Endothelial cell of umbilical vein (primary cell): Measurements from ENCODE around the gene THEM4.

ENCODE experiments used
- EZH2 ChIP-seq: IDR thresholded peaks from 2 replicates; pipeline ENCODE4 v1.6.1; 2012; ENCODE audit warnings: borderline replicate concordance, low read depth, mild to moderate bottlenecking, moderate library complexity, low read length, inconsistent platforms; ENCODE audit not compliant: severe bottlenecking
- FOS ChIP-seq: IDR thresholded peaks from 2 replicates; pipeline ENCODE4 v1.6.1; 2011; ENCODE audit warnings: mild to moderate bottlenecking, low read length, moderate library complexity, borderline replicate concordance; ENCODE audit not compliant: insufficient read depth
- POLR2A ChIP-seq: IDR thresholded peaks from 2 replicates; pipeline ENCODE4 v1.6.1; 2012; ENCODE audit warnings: low read depth, mild to moderate bottlenecking, control low read depth, low read length
- POLR2AphosphoS5 ChIP-seq: IDR thresholded peaks from 2 replicates; pipeline ENCODE4 v1.6.1; 2012; ENCODE audit warnings: low read depth, mild to moderate bottlenecking, control low read depth, low read length, moderate library complexity; ENCODE audit not compliant: insufficient read depth
- TF ChIP-seq, protein P1 (sequence below), 2 donors: IDR thresholded peaks; 1 replicate in 1 of 2; 2 replicates in 1 of 2; pipeline ENCODE4 v1.5.1; 2011; ENCODE audit warnings: low read length in 2 of 2, mild to moderate bottlenecking in 2 of 2, moderate library complexity in 2 of 2, control low read depth in 1 of 2, inconsistent platforms in 1 of 2, low read depth in 1 of 2; ENCODE audit not compliant: insufficient read depth in 1 of 2; ENCODE audit errors: extremely low read depth in 1 of 2
- TF ChIP-seq, protein P2 (sequence below): IDR thresholded peaks from 2 replicates; pipeline ENCODE4 v1.6.1; 2011; ENCODE audit not compliant: insufficient read depth, insufficient read length

DNA sequence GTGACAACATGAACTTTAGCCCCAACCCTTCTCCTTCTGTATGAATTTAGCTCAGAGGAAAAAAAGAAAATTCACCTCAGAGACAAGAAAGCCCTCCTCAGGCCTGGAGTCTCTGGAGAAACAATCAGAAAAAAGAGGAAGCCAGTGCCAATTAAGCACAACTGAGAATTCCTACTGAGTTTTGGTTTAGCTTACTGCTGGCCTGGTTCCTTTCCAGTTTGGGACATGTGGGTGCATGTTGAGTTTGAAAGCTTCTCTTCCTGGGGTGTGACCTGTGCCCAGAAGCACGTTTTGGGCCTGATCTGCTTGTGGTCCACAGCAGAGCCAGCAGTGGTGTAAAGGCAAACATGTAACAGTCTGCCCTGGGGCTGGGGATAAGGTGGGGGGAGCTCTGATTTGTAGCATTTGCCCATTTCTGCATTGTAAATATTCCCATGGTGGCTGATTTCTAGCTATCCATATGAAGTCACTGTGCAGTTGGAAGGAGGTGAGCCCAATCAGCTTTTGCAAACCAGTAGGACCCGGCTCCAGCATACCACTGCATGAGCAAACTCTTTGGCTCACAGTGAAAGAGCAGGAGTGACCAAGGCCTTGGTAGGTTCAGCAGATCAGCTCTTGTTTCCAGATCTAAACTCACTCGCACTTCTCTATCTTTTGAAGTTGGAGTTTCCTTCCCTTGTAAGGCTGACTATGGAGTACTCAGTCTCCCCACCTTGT is 51.1 kb downstream of the THEM4 start:
- TF ChIP-seq, protein P1, sequence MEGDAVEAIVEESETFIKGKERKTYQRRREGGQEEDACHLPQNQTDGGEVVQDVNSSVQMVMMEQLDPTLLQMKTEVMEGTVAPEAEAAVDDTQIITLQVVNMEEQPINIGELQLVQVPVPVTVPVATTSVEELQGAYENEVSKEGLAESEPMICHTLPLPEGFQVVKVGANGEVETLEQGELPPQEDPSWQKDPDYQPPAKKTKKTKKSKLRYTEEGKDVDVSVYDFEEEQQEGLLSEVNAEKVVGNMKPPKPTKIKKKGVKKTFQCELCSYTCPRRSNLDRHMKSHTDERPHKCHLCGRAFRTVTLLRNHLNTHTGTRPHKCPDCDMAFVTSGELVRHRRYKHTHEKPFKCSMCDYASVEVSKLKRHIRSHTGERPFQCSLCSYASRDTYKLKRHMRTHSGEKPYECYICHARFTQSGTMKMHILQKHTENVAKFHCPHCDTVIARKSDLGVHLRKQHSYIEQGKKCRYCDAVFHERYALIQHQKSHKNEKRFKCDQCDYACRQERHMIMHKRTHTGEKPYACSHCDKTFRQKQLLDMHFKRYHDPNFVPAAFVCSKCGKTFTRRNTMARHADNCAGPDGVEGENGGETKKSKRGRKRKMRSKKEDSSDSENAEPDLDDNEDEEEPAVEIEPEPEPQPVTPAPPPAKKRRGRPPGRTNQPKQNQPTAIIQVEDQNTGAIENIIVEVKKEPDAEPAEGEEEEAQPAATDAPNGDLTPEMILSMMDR (IDR thresholded peaks at IDR 0.05; ENCODE audit: extremely low read depth in 1 of 2, insufficient read depth in 1 of 2, low read depth in 1 of 2, low read length in 2 of 2) = no peak
- no peak for TF ChIP-seq POLR2A
- TF ChIP-seq POLR2AphosphoS5 = no peak
- no peak for TF ChIP-seq EZH2
- no peak for TF ChIP-seq FOS
- TF ChIP-seq, protein P2, sequence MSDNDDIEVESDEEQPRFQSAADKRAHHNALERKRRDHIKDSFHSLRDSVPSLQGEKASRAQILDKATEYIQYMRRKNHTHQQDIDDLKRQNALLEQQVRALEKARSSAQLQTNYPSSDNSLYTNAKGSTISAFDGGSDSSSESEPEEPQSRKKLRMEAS = no peak
